Measurements from ENCODE around the gene DENND2D. TPM values are rescaled to one million over a fixed set of nuclear protein-coding genes. Genes with fewer than 3 reads are reported as not detected.

The DENND2D gene
- total RNA-seq, 2 donors from 2014 or later, result 25.4 to 37.2 TPM

- Histone ChIP-seq H3K9me3 (no peaks in the 10 kb centered on the region), H3K27ac (no peak overlapping the region), H3K4me1 (replicated peaks) (no peaks in the 10 kb centered on the region), H3K27me3 (replicated peaks; ENCODE audit: insufficient read depth) (no peaks in the 10 kb centered on the region), H3K4me3 (no peak overlapping the region), H3K36me3 (no peaks in the 10 kb centered on the region)
- TF ChIP-seq POLR2AphosphoS5 (IDR thresholded peaks at IDR 0.05) (no peak), POLR2A (IDR thresholded peaks at IDR 0.05) (no peak)
- TF ChIP-seq, protein P1, sequence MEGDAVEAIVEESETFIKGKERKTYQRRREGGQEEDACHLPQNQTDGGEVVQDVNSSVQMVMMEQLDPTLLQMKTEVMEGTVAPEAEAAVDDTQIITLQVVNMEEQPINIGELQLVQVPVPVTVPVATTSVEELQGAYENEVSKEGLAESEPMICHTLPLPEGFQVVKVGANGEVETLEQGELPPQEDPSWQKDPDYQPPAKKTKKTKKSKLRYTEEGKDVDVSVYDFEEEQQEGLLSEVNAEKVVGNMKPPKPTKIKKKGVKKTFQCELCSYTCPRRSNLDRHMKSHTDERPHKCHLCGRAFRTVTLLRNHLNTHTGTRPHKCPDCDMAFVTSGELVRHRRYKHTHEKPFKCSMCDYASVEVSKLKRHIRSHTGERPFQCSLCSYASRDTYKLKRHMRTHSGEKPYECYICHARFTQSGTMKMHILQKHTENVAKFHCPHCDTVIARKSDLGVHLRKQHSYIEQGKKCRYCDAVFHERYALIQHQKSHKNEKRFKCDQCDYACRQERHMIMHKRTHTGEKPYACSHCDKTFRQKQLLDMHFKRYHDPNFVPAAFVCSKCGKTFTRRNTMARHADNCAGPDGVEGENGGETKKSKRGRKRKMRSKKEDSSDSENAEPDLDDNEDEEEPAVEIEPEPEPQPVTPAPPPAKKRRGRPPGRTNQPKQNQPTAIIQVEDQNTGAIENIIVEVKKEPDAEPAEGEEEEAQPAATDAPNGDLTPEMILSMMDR (IDR thresholded peaks at IDR 0.05), result no peak
- DNase-seq (ENCODE audit: low spot score), result no peak
- 94% methylated on average over 5 of the region's 5 CpGs for WGBS
- intact Hi-C loops (cut with DNase I), result no loop called here
Measured at GRCh38 chr1:111154021-111154999, 46.1 kb downstream of the DENND2D start.

- Histone ChIP-seq H3K4me1 (replicated peaks) (no peaks in the 10 kb centered on the region), H3K27ac (no peak overlapping the region), H3K4me3 (no peak overlapping the region), H3K36me3 (peaks cover 0 to 4% of the 10 kb centered on the region in 2 donors), H3K9me3 (no peaks in the 10 kb centered on the region), H3K27me3 (replicated peaks; ENCODE audit: insufficient read depth) (no peaks in the 10 kb centered on the region)
- 63% methylated on average over 3 of the region's 3 CpGs for WGBS
- intact Hi-C loops (cut with DNase I), result no loop called here
- no peak for DNase-seq (ENCODE audit: low spot score)
- TF ChIP-seq POLR2AphosphoS5 (IDR thresholded peaks at IDR 0.05), result no peak
- TF ChIP-seq, protein P1 (IDR thresholded peaks at IDR 0.05), result no peak
- no peak for TF ChIP-seq POLR2A (IDR thresholded peaks at IDR 0.05)
Measured at GRCh38 chr1:111151838-111152237, 48.6 kb downstream of the DENND2D start.

DNA sequence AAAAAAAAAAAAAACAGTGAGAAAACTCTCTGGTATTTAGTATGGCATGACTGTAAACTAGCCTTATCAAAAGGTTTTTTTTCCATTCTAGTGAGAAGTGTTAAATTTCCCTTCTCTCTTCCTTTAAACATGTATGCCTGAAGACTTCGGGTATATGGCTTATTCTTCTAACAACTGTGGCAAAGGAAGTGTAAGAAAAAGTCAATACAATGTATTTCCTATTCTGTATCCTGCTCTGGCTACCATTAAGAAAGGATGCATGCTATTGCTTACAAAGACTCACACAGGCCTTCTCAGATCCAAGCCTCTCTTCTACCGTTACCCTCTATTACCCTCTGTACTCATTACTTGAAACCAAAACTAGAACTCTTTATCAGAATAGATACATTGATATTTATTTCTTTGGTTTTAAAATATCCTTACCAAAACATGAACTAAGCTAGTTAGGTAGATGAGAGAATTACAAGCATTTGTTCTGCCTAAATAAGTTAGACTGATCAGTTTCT lies 52.0 kb downstream of the DENND2D start:
- H3K4me1 ChIP-seq (replicated peaks), result no peaks in the 10 kb centered on the region
- H3K9me3 ChIP-seq, result no peaks in the 10 kb centered on the region
- no peaks in the 10 kb centered on the region for H3K27me3 ChIP-seq (replicated peaks; ENCODE audit: insufficient read depth)
- no peak for DNase-seq (ENCODE audit: low spot score)
- intact Hi-C loops (cut with DNase I), result no loop called here
- no peak overlapping the region for H3K27ac ChIP-seq
- H3K4me3 ChIP-seq, result no peak overlapping the region
- WGBS, result 84% methylated on average over 2 of the region's 2 CpGs
- H3K36me3 ChIP-seq, result peaks cover 0 to 4% of the 10 kb centered on the region in 2 donors
- TF ChIP-seq, protein P1 (IDR thresholded peaks at IDR 0.05), result no peak
- TF ChIP-seq POLR2AphosphoS5 (IDR thresholded peaks at IDR 0.05) (no peak), POLR2A (IDR thresholded peaks at IDR 0.05) (no peak)

GRCh38 chr1:111147948-111148347 lies 52.5 kb downstream of the DENND2D start:
- H3K9me3 ChIP-seq, result no peaks in the 10 kb centered on the region
- peaks cover 0 to 4% of the 10 kb centered on the region in 2 donors for H3K36me3 ChIP-seq
- TF ChIP-seq, protein P1 (IDR thresholded peaks at IDR 0.05), result no peak
- no peak for TF ChIP-seq POLR2AphosphoS5 (IDR thresholded peaks at IDR 0.05)
- no peak for TF ChIP-seq POLR2A (IDR thresholded peaks at IDR 0.05)
- DNase-seq (ENCODE audit: low spot score), result no peak
- no peak overlapping the region for H3K4me3 ChIP-seq
- no peak overlapping the region for H3K27ac ChIP-seq
- 83% methylated on average over 3 of the region's 3 CpGs for WGBS
- intact Hi-C loops (cut with DNase I), result no loop called here
- H3K27me3 ChIP-seq (replicated peaks; ENCODE audit: insufficient read depth), result no peaks in the 10 kb centered on the region
- H3K4me1 ChIP-seq (replicated peaks), result no peaks in the 10 kb centered on the region
